LNCAP (cell line): ENCODE measurements around the gene SSR3.

Experiments
- TF ChIP-seq, protein P1 (sequence below): fragments of 450-650 bp; IDR thresholded peaks from 2 replicates; pipeline ENCODE4 v1.5.1; 2017; ENCODE audit warnings: mild to moderate bottlenecking

Gene SSR3

GRCh38 chr3:156493887-156494286, 61.0 kb downstream of the SSR3 start:
- TF ChIP-seq, protein P1, sequence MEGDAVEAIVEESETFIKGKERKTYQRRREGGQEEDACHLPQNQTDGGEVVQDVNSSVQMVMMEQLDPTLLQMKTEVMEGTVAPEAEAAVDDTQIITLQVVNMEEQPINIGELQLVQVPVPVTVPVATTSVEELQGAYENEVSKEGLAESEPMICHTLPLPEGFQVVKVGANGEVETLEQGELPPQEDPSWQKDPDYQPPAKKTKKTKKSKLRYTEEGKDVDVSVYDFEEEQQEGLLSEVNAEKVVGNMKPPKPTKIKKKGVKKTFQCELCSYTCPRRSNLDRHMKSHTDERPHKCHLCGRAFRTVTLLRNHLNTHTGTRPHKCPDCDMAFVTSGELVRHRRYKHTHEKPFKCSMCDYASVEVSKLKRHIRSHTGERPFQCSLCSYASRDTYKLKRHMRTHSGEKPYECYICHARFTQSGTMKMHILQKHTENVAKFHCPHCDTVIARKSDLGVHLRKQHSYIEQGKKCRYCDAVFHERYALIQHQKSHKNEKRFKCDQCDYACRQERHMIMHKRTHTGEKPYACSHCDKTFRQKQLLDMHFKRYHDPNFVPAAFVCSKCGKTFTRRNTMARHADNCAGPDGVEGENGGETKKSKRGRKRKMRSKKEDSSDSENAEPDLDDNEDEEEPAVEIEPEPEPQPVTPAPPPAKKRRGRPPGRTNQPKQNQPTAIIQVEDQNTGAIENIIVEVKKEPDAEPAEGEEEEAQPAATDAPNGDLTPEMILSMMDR, result no peak

DNA sequence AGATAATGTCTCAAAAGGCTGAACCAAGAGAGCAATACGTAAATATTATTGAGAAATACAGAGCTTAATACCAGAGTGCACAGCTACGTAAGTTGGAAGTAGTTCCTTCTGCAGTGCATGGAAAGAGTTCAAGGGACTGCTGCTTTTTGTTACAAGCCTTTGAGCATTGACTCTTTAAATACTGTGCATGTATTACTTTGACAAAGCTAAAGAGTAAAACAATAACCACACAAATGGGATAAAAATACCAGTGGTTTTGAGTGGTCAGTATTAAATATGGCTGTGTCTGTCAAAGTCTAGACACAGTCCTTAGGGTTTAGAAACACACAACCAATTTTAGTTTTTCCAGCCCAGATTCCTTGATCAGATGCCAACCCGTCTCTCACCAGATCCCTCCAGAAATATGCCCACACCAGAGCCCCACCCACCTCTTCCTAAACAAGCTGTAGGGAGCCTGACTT, 62.1 kb downstream of the SSR3 start:
- TF ChIP-seq, protein P1, result no peak

DNA sequence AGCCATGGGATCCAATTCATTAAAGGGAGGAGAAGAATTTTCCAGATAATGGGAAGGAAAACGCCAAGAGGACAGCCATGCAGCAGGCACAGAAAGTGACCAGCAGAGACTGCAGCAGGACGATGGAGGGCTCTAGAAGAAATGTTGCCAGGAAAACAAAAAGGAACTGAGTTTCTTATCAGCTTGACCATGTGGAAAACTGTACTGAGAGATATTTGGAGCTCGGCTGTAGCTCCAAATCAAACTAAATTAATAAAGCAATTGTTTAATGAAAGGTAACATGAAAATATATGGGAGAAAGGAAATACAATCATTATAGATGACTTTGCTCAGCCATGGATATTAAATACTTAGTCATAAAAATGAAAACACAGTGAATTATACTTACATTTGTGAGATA, 63.7 kb downstream of the SSR3 start:
- TF ChIP-seq, protein P1, result no peak
